CD4-positive, alpha-beta T cell treated with Interleukin-10 for 1 hour (primary cell): Measurements from ENCODE around the gene BPIFB6.

ENCODE experiments used
- DNase-seq: peaks from one replicate; pipeline ENCODE4 v3.0.0-alpha.2; 2020

BPIFB6 gene, protein sequence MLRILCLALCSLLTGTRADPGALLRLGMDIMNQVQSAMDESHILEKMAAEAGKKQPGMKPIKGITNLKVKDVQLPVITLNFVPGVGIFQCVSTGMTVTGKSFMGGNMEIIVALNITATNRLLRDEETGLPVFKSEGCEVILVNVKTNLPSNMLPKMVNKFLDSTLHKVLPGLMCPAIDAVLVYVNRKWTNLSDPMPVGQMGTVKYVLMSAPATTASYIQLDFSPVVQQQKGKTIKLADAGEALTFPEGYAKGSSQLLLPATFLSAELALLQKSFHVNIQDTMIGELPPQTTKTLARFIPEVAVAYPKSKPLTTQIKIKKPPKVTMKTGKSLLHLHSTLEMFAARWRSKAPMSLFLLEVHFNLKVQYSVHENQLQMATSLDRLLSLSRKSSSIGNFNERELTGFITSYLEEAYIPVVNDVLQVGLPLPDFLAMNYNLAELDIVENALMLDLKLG

GRCh38 chr20:33031531-33031930 lies at the start of gene BPIFB6:
Gene BPIFB6, plus strand, starts transcription at chr20:33031648. Its CDS starts 0 bp downstream, at chr20:33031648.
- DNase-seq, result no peak

- DNase-seq, result no peak
Measured at GRCh38 chr20:32982617-32983458, 48.6 kb upstream of the BPIFB6 start.

GRCh38 chr20:32983459-32984112 lies 47.9 kb upstream of the BPIFB6 start:
- no peak for DNase-seq

DNA sequence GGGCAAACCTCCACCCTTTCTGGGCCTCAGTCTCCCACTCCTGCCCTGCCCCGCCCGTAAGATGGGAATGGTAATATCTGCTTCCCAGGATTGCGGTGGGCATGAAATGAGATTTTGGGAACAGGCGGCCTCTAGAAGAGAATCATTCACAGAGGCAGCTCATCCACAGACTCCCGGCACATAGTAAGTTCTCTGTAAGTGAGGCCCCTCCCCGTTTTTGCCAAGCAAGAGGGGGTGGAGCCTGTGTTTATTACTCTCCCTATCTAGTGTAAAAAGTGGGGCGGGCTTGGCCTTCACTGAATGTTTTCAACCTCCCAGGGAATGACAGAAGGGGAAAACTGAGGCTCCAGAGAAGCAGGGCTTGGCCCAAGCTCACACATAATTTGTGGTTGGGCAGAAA lies 47.3 kb upstream of the BPIFB6 start:
- DNase-seq, result no peak

- DNase-seq, result no peak
Measured at GRCh38 chr20:32984631-32985354, 46.7 kb upstream of the BPIFB6 start.

DNA sequence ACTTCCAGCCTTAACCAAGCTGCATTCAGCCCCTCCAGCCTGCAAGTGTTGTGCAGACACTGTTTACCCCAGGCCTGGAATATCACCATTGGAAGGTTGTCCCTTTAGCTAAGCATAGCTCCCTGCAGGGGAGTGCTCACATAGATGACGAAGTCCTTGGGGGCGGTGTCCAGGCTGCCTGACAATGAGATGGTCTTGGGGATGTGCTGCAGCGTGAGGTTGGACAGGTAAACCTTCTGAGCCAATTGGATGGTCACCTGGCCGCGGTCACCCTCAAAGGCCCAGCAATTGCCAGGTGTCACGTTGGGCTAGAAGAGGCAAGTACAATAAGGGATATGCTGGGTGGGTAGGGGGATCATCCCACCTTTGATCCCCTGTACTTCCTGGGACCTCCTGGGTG lies 45.9 kb upstream of the BPIFB6 start:
- DNase-seq, result no peak

- no peak for DNase-seq
Measured at GRCh38 chr20:32986331-32986966, 45.0 kb upstream of the BPIFB6 start.

- DNase-seq, result no peak
Measured at GRCh38 chr20:32987044-32987825, 44.2 kb upstream of the BPIFB6 start.

- no peak for DNase-seq
Measured at GRCh38 chr20:32988008-32988407, 43.4 kb upstream of the BPIFB6 start.

- no peak for DNase-seq
Measured at GRCh38 chr20:32989507-32990283, 41.8 kb upstream of the BPIFB6 start.

DNA sequence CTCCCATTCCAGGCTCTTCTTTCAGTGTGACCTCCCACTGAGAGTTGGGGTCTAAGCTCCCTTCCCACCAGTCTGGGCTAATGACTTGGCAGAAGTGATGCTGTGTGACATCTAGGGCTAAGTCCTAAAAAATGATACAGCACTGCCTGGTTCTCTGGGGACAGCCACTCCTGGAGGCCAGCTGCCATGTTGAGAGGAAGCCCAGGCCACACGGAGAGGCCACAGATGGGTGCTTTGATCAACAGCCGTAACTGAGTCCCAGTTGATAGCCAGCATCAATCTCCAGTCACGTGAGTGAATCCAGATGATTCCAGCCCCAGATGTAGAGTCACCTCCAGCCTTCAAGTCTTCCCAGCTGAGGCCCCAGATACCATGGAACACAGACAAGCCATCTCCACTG lies 41.0 kb upstream of the BPIFB6 start:
- no peak for DNase-seq

DNA sequence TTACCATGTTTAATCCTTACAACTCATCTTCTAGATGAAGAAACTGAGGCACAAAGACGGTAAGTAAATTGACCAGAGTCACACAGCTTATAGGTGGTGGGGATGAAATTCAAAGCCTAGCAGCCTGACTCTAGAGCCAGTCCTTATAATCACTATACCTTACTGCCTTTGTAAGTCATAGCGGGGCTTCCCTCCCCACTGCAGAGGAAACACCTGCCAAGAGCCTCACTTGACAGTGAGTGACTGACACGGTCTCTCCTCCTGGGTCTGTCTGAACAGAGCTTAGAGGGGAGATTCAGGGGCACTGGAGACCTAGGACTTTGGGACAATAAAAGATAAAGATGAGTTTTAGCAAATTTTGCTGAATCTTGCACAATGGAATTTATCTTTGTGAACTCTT lies 40.1 kb upstream of the BPIFB6 start:
- DNase-seq, result no peak

- DNase-seq, result no peak
Measured at GRCh38 chr20:32991792-32992641, 39.4 kb upstream of the BPIFB6 start.

DNA sequence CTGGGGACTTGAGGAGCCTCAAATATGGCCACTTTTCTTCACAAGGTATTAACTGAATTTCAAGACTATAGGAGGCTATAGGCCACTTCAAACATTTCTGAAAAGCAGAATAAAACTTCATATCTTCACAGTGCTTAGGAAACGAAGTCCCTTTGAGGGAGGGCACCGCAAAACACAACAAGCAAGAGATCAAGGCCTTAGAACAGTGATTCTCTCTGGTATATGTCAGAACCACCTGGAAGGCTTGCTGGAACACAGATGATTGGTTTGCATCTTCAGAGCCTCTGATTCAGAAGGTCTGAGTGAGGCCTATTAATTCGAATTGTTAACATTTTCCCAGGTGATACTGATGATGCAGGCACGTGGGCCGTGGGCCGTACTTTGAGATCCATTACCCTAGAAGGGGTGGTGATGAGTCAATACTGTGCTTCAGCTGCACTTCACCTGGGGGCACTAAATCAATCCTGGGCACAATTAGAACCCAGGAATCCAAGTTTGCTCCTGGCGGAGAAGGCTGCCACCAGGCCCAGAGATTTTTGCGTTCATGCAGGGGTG lies 37.9 kb upstream of the BPIFB6 start:
- DNase-seq, result no peak

- DNase-seq, result no peak
Measured at GRCh38 chr20:32995802-32996201, 35.6 kb upstream of the BPIFB6 start.

DNA sequence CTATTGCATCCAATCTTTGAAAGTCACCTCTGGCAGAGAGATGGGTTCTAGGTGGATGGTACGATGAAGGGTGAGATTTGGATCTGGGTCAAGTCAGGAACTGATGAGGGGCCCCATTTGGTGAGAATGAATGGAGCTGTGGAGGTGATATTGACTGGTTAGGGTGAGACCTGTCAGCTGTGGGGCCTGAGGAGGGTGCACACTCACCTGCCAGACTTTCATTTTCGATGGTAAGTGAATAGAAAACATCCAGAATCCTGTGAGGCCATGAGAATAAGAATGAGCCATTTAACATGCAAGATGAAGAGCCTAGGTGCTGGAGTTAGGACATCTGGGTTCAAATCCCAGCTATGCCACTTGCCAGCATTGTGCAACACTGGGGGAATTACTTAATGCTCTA lies 34.0 kb upstream of the BPIFB6 start:
- DNase-seq, result no peak

- DNase-seq, result no peak
Measured at GRCh38 chr20:32999603-33000250, 31.7 kb upstream of the BPIFB6 start.

- no peak for DNase-seq
Measured at GRCh38 chr20:33000802-33001466, 30.5 kb upstream of the BPIFB6 start.
